HFF-Myc (cell line): ENCODE data around the gene BSDC1.

Source experiments
- DNase-seq: peaks from one replicate; pipeline ENCODE4 v3.0.0-alpha.2; 2011; ENCODE audit warnings: low read depth; ENCODE audit errors: extremely low read depth
- H3K4me3 ChIP-seq: replicated peaks from 2 replicates; pipeline ENCODE4 v1.5.1; 2011; ENCODE audit warnings: low read depth, mild to moderate bottlenecking, control low read depth, low read length
- TF ChIP-seq, protein P1 (sequence below): IDR thresholded peaks from 2 replicates; pipeline ENCODE4 v1.5.1; 2012; ENCODE audit warnings: mild to moderate bottlenecking, low read depth, low read length, control low read depth; ENCODE audit errors: missing control alignments

The BSDC1 gene

DNA sequence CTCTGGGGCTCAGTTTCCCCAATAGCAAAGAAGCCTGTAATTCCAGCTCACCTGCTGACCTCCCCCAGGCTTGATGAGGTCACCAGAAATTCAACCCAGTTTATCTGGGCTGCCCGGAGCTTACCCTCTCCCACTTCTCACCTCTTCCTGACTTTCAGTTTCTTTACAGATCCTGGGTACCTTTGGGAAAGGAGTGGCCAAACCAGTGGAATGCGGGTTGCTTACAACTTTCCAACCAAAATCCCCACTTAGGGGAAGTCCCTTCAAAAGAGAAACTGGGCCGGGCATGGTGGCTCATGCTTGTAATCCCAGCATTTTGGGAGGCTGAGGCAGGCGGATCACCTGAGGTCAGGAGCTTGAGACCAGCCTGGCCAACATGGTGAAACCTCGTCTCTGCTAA, 52.3 kb downstream of the BSDC1 start:
- no peak for DNase-seq
- no peak overlapping the region for H3K4me3 ChIP-seq
- TF ChIP-seq, protein P1, sequence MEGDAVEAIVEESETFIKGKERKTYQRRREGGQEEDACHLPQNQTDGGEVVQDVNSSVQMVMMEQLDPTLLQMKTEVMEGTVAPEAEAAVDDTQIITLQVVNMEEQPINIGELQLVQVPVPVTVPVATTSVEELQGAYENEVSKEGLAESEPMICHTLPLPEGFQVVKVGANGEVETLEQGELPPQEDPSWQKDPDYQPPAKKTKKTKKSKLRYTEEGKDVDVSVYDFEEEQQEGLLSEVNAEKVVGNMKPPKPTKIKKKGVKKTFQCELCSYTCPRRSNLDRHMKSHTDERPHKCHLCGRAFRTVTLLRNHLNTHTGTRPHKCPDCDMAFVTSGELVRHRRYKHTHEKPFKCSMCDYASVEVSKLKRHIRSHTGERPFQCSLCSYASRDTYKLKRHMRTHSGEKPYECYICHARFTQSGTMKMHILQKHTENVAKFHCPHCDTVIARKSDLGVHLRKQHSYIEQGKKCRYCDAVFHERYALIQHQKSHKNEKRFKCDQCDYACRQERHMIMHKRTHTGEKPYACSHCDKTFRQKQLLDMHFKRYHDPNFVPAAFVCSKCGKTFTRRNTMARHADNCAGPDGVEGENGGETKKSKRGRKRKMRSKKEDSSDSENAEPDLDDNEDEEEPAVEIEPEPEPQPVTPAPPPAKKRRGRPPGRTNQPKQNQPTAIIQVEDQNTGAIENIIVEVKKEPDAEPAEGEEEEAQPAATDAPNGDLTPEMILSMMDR: no peak

GRCh38 chr1:32341186-32341757, 53.0 kb downstream of the BSDC1 start:
- H3K4me3 ChIP-seq: no peak overlapping the region
- TF ChIP-seq, protein P1: no peak
- DNase-seq: no peak

GRCh38 chr1:32339363-32339978, 54.8 kb downstream of the BSDC1 start:
- TF ChIP-seq, protein P1: no peak
- H3K4me3 ChIP-seq: no peak overlapping the region
- no peak for DNase-seq

- DNase-seq: no peak
- H3K4me3 ChIP-seq: no peak overlapping the region
- TF ChIP-seq, protein P1: no peak
Measured at GRCh38 chr1:32338637-32339145, 55.5 kb downstream of the BSDC1 start.

DNA sequence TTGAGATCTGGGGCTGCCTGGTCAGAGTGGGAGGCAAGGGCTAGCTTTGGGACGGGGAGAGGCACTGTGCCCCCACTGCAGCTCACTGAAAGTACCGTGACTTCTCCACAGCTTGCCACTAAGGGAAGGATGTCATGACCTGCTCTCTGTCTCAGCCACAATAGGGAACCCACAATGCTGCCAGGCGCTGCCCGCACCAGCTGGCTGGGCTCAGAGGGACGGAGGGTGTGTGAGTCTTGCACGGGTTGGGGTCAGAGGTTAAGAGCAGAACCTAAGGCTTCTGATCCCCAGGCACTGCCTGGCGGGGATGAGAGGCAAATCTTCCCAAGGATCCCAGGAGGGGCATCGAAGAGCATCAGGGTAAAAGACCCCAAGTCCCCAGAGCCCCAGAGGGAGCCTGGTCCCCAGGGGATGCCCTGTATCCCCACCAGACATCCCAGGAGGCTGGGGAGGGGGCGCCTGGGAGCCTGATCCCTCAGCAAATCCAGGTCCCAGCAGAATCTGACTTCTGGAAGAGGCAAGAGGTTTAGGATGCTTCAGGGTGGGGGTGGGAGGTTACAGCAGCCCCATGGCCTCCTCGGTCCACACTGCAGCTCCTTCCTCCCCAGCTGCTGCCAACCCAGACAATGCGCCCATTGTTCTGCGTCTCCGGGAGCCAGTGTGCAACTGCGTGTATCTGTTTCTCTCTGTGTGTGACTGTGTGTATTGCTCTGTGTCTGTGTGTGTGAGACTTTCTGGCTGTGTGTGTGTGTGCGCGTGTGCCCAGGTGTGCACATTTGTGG, 56.2 kb downstream of the BSDC1 start:
- TF ChIP-seq, protein P1: no peak
- H3K4me3 ChIP-seq: no peak overlapping the region
- DNase-seq: no peak

DNA sequence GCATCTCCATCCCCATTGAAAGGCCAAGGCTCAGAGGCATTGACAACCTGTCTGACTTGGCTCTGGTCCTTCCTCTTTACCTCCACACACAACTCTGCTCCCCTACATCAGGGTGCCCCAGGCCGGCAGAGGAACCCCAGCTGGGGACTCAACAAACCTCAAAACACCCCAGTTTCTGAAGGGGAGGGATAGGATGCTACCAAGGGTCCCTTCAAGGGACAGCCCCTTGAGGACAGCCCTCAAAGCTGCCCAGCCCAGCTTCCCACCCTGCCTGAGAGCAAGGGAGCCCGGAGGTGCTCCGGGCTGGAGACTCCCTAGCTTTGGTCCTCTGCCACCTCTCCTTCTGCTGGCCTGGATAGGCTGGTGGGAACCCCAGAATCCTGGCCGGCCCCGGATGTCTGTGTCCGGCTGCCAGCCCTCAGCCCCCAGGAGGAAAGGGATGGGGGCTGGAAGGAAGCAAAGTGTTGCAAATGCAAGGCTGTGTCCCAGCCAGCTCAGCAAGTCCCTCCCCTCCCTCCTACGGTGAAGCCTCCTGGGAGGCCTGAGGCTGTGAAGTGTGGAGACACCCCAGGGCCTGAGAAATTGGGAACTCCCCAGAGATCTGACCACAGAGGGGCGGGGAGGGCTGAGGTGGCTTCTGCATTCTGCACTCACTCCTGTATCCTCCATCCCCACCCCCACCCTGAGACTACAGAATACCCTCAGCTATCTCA, 57.1 kb downstream of the BSDC1 start:
- DNase-seq: no peak
- no peak overlapping the region for H3K4me3 ChIP-seq
- TF ChIP-seq, protein P1: no peak
